ENCODE data around the gene OR11A1. TPM values are rescaled to one million over a fixed set of nuclear protein-coding genes. Genes with fewer than 3 reads are reported as not detected.

Gene OR11A1
- total and polyA plus RNA-seq, 2 donors (not counting 3 experiments of a cell fraction or from before 2014, with no cell fraction given), result not detected

GRCh38 chr6:29426654-29427053, 30.2 kb downstream of the OR11A1 start:
- no peak for DNase-seq (ENCODE audit: low read depth, low spot score)
- Histone ChIP-seq H3K36me3 (ENCODE audit: control insufficient read depth in 2 of 2, extremely low read depth in 1 of 2, insufficient read depth in 2 of 2, low read length in 2 of 2) (no peaks in the 10 kb centered on the region), H3K9me1 (replicated peaks; ENCODE audit: control insufficient read depth, extremely low read depth, insufficient read depth, low read length) (no peaks in the 10 kb centered on the region), H3K27ac (ENCODE audit: insufficient read depth, low read depth, low read length) (no peak overlapping the region), H3K27me3 (ENCODE audit: control insufficient read depth in 2 of 2, insufficient read depth in 2 of 2, low read length in 2 of 2) (no peaks in the 10 kb centered on the region), H4K20me1 (replicated peaks; ENCODE audit: control insufficient read depth, extremely low read depth, insufficient read depth, low read length) (no peaks in the 10 kb centered on the region), H3K9ac (replicated peaks; ENCODE audit: extremely low read depth, insufficient read depth, low read length) (no peak overlapping the region), H3K4me2 (ENCODE audit: insufficient read depth, low read length) (no peak overlapping the region), H2AFZ (ENCODE audit: low read depth, low read length) (no peak overlapping the region), H3K4me3 (replicated peaks in 1 of 3; ENCODE audit: insufficient read depth in 1 of 3, low read depth in 1 of 3, low read length in 3 of 3) (no peak overlapping the region), H3K9me3 (replicated peaks; ENCODE audit: control insufficient read depth, insufficient read depth, low read length) (no peaks in the 10 kb centered on the region), H3K4me1 (ENCODE audit: control insufficient read depth, extremely low read depth, insufficient read depth, low read length) (no peaks in the 10 kb centered on the region), H3K79me2 (ENCODE audit: control insufficient read depth, insufficient read depth, low read length) (no peaks in the 10 kb centered on the region)
- TF ChIP-seq GATA2 (IDR thresholded peaks at IDR 0.05; ENCODE audit: insufficient read depth, insufficient read length, low read depth, low read length) (no peak), POLR2AphosphoS5 (IDR thresholded peaks at IDR 0.05; ENCODE audit: insufficient read depth, low read depth, low read length) (no peak), FOS (IDR thresholded peaks at IDR 0.05; ENCODE audit: borderline replicate concordance, insufficient read depth, low read length) (no peak), POLR2A (IDR thresholded peaks at IDR 0.05; ENCODE audit: low read depth, low read length) (no peak), CTCF (IDR thresholded peaks at IDR 0.05; ENCODE audit: extremely low read depth in 1 of 2, insufficient read depth in 1 of 2, low read depth in 1 of 2, low read length in 2 of 2) (no peak), MYC (IDR thresholded peaks at IDR 0.05; ENCODE audit: low read depth, low read length) (no peak), EZH2 (IDR thresholded peaks at IDR 0.05; ENCODE audit: borderline replicate concordance, low read depth, low read length, severe bottlenecking) (no peak), MAX (IDR thresholded peaks at IDR 0.05; ENCODE audit: insufficient read depth, insufficient read length) (no peak), JUN (IDR thresholded peaks at IDR 0.05; ENCODE audit: borderline replicate concordance, insufficient read depth, insufficient read length, low read depth) (no peak)
- dilution Hi-C loops (cut with MboI; ENCODE audit: extremely low pct_ligation_motif_present, low sequenced_read_pairs), result no loop called here
- intact Hi-C loops (cut with micrococcal nuclease), result no loop called here
- FAIRE-seq, result no peak
- ChIA-PET POLR2A (no interaction called here), CTCF (no interaction called here)
- no TSS peak for BruUV-seq (replicated peaks)

Data from endothelial cell of umbilical vein (primary cell).